ENCODE results near the gene CCM2. TPM values are rescaled to one million over a fixed set of nuclear protein-coding genes. Genes with fewer than 3 reads are reported as not detected.

The CCM2 gene
- total RNA-seq, 1 donor from 2014 or later, result 19.7 TPM

GRCh38 chr7:45068236-45069023 lies 68.4 kb downstream of the CCM2 start:
- no peak for DNase-seq

DNA sequence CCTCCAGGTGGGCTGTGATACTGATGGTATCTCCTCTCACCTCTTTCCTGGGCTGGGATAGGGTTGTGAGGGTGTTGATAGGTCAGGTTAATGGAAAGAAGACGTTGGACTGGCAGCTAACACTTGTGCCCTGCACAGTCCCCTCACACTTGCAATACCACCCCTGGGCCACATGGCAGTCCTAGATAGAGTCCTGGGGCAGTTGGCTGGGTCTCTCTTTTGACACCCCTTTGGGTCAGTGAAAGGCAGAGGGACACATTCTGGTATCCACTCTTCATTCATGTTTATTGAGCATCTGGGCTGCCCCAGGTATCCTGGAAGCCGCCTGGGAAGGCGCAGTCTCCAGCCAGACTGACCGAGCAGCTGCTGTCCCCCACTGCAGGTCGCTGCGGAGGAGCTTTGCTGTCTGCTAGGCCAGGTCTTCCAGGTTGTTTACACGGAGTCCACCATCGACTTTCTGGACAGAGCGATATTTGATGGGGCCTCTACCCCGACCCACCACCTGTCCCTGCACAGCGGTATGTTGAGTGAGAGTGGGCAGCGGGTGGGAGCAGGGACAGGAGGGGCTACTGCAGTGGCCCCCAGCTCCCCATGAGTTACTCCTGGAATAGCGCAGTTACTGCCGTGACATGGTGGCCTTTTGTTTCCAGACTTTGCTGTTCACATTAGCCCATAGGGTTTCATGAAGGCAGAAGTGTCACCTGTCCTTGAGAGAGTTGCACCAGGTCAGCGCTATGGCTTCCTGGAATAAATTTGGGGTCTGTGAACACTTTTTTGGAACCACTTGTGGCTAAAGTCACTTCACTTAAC lies 69.6 kb downstream of the CCM2 start:
- DNase-seq, result no peak

GRCh38 chr7:45070254-45070642 lies 70.2 kb downstream of the CCM2 start:
- DNase-seq, result no peak

GRCh38 chr7:45071528-45071927 lies 71.5 kb downstream of the CCM2 start:
- DNase-seq, result no peak

DNA sequence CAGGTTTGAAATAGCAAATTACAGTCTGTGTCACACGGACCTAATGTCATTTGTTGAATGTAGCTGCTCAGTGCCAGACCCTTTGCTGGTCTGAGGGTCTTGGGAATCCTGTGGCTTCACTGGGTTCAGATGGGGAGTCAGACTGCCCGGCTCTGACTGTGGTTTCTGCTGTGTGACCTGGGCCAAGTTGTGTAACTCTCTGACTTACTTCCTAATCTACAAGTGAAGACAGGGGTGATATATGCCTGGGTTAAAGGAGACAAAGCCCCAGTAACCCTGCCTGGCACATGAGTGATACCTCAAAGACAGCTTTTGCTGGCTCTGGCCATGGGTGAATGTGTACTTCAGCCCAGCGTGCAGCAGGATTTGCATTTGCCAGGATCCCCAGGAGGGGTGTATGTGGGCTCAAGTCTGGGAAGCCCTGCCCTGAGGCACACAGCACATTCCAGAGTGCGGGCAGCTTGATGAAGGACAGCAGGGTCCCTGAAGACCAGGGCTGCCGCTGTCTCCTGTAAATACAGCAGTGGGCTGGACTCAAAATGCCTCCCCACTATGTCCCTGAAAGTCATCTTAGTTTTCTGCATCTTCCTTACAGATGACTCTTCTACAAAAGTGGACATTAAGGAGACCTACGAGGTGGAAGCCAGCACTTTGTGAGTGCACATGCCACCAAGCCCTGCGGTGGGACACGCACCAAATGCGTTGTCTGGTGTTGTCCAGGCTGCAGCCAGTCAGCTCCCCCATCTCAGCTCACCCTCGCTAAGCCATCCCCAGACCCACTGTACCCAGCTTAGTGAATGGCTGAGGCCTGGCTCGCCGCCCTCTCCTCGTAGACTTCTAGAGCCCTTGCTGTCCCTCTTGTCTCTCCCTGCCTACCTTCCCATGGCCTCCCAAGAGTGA lies 72.4 kb downstream of the CCM2 start:
- DNase-seq, result no peak

DNA sequence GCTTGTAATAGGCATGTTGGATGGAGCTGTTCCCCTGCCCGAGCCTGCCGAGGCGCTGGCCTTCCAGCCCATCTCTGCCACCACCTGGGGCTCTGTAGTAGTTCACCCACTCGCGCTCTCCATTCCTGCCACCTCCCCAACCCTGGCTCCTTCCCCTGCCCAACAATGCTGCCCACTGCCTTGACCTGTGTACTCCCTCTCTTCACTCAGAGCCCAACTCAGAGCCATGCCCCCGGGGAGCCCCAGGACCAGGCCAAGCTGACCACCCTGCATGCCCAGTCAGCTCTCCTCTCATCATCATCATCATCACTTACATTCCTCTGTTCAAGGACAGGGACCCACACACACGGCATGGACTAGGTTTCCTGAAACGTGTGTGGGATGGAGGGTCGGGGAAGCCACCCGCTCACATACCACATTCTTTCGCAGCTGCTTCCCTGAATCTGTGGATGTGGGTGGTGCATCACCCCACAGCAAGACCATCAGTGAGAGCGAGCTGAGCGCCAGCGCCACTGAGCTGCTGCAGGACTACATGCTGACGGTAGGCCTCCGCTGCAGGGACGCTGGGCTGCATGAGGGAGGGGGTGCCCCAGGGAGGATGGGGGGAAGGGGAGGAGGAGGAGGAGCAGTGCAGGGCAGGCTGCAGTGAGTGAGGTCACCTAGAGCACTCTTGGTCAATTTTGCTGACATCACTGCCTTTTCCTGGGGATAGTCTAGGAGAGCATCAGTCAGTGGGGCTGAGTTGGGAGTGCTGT lies 73.2 kb downstream of the CCM2 start:
- no peak for DNase-seq

DNA sequence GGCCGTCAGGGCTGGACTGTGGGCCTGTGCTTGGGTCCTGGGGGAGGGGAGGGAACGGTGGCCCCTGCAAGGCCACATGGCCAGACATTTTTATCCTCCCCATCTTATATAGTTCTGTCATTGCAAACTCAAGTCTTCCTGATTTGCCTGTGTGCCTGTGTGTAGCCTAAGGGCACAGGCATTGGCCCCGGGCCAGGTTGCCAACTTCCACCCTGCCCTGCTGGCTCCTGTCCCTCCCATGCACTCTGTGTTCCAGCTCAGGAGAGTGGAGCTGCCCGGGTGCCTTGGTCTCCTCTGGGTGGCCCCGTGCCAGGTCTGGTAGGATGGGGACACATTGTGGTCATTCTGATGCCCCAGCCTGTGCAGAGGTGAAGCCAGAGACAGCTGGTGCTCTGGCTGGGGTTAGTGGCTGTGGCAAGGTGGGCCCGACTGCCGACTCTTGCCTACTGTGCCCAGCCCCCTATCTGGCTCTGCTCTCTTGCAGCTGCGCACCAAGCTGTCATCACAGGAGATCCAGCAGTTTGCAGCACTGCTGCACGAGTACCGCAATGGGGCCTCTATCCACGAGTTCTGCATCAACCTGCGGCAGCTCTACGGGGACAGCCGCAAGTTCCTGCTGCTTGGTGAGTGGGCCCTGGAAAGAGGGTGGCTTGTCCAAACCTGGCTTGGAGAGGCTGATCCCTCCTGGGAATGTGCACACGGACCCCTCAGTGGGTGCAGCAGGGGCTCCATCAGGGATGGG lies 74.0 kb downstream of the CCM2 start:
- DNase-seq, result no peak

DNA sequence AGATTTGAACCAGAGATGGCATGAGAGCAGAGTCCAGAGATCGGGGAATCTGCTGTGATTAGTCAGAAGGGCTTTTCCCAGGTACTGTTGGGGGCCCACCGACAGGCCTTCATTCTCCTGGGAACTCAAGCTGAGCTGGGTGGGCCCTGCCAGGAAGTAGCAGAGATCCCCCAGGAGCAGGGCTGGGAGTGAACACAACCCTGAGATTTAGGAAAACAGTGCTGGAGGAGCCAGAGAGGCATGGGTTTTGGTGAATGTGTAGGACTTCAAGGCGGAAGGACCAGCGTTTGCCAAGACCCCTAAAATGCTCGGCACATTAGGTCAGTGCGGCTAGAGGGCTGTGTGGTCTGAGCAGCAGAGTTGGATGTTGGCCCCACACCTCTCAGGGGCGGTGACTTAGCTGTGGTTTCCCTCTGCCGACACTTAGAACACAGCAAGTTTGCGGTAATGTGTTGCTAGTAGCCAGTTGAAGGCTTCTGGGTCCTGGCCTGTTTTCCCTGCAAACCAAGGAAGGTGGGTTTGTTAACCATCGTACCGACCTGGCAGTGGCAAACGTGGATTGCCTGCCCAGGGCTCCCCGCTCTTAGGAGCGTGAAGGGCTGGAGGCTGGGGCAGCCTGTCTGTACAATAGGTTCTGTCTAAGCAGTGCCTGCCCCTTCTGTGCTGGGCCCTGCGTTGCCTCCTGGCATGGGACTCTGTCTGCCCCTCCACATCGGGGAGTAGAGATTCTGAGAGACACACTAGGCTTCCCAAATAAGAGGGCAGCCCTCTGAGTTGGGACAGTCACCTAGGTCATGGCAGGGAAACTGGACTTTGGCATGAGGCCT lies 74.7 kb downstream of the CCM2 start:
- DNase-seq, result no peak

- no peak for DNase-seq
Observed at GRCh38 chr7:45075355-45075644, 75.3 kb downstream of the CCM2 start.

DNA sequence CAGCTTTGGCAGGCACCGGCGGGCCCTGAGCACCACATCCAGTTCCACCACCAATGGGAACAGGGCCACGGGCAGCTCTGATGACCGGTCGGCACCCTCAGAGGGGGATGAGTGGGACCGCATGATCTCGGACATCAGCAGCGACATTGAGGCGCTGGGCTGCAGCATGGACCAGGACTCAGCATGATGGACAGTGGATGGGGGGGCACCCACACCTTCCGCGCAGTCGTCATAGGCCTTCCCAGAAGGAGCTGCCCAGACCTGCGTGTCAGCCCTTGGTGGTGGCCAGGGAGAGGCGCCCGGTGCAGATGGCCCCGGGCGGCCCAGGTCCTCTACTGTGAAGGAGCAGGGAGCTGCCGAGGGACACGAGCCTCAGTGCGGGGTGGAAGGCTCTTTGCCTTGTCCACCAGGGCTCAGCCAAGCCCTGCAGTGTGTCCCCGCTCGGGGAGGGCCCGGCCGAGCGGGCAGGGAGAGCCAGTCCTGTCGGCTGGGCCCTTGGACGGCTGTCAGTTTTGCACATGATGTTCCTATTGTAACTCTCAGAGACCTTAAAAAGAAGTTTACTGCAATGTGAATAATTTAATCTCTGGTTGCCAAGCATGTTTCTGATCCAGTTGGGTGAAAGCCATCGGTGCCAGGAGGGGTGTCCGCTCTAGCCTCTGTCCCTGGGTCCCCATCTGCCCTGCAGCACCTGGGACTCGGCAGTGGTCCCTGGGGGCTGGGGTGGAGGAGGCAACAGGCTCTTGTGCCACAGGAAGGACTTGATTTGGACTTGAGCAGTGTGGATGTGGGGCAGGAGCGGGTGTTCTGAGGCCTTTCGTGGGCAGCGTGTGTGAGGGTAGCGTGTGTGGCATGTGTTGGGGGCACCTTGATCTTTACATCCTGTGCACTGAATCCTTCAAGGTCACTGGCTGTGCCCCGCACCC lies 76.1 kb downstream of the CCM2 start:
- no peak for DNase-seq

GRCh38 chr7:45076946-45077345 lies 76.9 kb downstream of the CCM2 start:
- DNase-seq, result no peak

GRCh38 chr7:45077579-45077978 lies 77.6 kb downstream of the CCM2 start:
- DNase-seq, result no peak

DNA sequence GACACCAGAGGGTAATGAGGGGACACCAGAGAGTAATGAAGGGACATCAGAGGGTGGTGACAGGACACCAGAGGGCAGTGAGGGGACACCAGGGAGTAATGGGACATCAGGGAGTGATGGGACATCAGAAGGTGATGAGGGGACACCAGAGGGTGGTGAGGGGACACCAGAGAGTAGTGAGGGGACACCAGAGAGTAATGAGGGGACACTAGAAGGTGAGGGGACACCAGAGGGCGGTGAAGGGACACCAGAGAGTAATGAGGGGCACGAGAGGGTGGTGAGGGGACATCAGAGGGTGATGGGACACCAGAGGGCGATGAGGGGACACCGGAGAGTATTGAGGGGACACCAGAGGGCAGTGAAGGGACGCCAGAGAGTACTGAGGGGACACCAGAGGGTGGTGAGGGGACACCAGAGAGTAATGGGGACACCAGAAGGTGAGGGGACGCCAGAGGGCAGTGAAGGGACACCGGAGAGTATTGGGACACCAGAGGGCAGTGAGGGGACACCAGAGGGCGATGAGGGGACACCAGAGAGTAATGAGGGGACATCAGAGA lies 78.2 kb downstream of the CCM2 start:
- no peak for DNase-seq

DNA sequence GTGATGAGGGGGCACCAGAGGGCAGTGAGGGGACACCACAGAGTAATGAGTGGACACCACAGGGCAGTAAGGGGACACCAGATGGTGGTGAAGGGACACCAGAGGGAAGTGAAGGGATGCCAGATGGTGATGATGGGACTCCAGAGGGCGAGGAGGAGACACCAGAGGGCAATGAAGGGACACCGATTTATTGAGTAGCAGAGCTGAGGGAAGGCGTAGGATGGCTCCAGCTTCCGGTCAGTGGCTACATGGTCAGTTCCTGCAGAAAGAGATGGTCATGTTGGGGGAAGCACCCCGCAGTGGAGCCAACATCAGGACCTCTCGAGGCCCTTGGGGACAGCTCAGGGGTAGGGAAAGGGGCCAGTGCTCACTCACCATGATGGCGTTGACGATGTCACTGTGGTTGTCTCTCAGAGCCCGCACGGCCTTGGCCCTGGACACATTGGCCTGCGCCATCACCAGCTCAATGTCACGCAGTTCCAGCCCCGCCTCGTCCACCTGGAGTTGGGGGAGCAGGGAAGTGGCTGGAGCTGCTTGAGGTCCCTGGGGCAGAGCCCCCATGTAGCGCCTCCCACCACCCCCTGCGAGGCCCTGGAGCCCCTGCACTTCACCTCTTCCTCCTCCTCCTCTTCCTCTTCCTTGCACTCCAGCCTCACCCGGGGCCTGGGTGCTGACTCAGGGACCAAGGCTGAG lies 80.4 kb downstream of the CCM2 start:
- DNase-seq, result no peak

- no peak for DNase-seq
Observed at GRCh38 chr7:45080958-45081669, 81.1 kb downstream of the CCM2 start.

- no peak for DNase-seq
Observed at GRCh38 chr7:45081670-45081974, 81.6 kb downstream of the CCM2 start.

- DNase-seq, result no peak
Observed at GRCh38 chr7:45082031-45082830, 82.2 kb downstream of the CCM2 start.

Data from skin of body (tissue), 2 donors.